Gastrocnemius medialis (tissue), 4 donors: ENCODE measurements around the gene GAL3ST1.

Experiments
- CTCF ChIP-seq, 5 experiments: fragments of 450-650 bp in 3 of 5; fragments of 200-600 bp in 2 of 5; sonication (generic) in 2 of 5; IDR thresholded peaks in 4 of 5; conservative IDR thresholded peaks in 1 of 5; 1 replicate in 4 of 5; 2 replicates in 1 of 5; pipeline ENCODE4 v1.5.1; 2016 to 2019; ENCODE audit warnings: antibody characterized with exemption in 5 of 5, mild to moderate bottlenecking in 3 of 5, moderate library complexity in 3 of 5
- POLR2A ChIP-seq, 2 donors: fragments of 450-650 bp; IDR thresholded peaks; one replicate each; pipeline ENCODE4 v1.6.1; 2017; ENCODE audit warnings: antibody characterized with exemption in 2 of 2, mild to moderate bottlenecking in 2 of 2, moderate library complexity in 2 of 2

GRCh38 chr22:30602049-30602448 is 27.6 kb upstream of the GAL3ST1 start:
- TF ChIP-seq CTCF (IDR thresholded peaks at IDR 0.05 in 4 of 5, conservative IDR thresholded peaks at IDR 0.05 in 1 of 5) (no peak), POLR2A (IDR thresholded peaks at IDR 0.05) (no peak)
